Measurements from ENCODE around the gene APLF.
"Not testable (repeated sequence)": the region's sequence is repeated elsewhere in the genome, so short reads cannot be mapped to it uniquely, and the experiment has no call there.

APLF gene

GRCh38 chr2:68438455-68439303 is 28.7 kb upstream of the APLF start:
- CTCF ChIA-PET = interaction anchor here (0.6 kb wide), 1 partner anchor 280 kb away, joined by 3 read pairs; no protein-coding TSS in a partner anchor
- no peak for DNase-seq (ENCODE audit: extremely low spot score)
- TF ChIP-seq HDGF (IDR thresholded peaks at IDR 0.05; ENCODE audit: borderline replicate concordance) (no peak), SP1 (IDR thresholded peaks at IDR 0.05) (no peak), FOXM1 (IDR thresholded peaks at IDR 0.05; ENCODE audit: borderline replicate concordance) (no peak), ZNF384 (IDR thresholded peaks at IDR 0.05) (no peak), CTBP1 (IDR thresholded peaks at IDR 0.05; ENCODE audit: borderline replicate concordance) (no peak), FOXA1 (IDR thresholded peaks at IDR 0.05) (no peak), TARDBP (IDR thresholded peaks at IDR 0.05) (no peak), LEF1 (IDR thresholded peaks at IDR 0.05; ENCODE audit: borderline replicate concordance) (no peak), ELF4 (IDR thresholded peaks at IDR 0.05) (no peak), SUZ12 (IDR thresholded peaks at IDR 0.05) (no peak), ARNT (IDR thresholded peaks at IDR 0.05) (no peak), NFRKB (IDR thresholded peaks at IDR 0.05) (no peak), PKNOX1 (IDR thresholded peaks at IDR 0.05) (no peak), BHLHE40 (IDR thresholded peaks at IDR 0.05; ENCODE audit: borderline replicate concordance) (no peak), FOXK2 (IDR thresholded peaks at IDR 0.05) (no peak), L3MBTL2 (conservative IDR thresholded peaks at IDR 0.05) (no peak)
- POLR2A ChIA-PET = no interaction called here

GRCh38 chr2:68441179-68441993 is 26.0 kb upstream of the APLF start:
- TF ChIP-seq ELF4 (IDR thresholded peaks at IDR 0.05) (no peak), FOXK2 (IDR thresholded peaks at IDR 0.05) (no peak), SP1 (IDR thresholded peaks at IDR 0.05) (no peak), ARNT (IDR thresholded peaks at IDR 0.05) (no peak), PKNOX1 (IDR thresholded peaks at IDR 0.05) (no peak), CTBP1 (IDR thresholded peaks at IDR 0.05; ENCODE audit: borderline replicate concordance) (no peak), FOXA1 (IDR thresholded peaks at IDR 0.05) (no peak)
- ChIA-PET POLR2A (interaction anchor here (0.6 kb wide), 1 partner anchor 122 kb away, joined by 3 read pairs; the partner anchor contains the start of gene CNRIP1), CTCF (interaction anchor here (0.7 to 1.5 kb wide), 8 partner anchors 13 to 319 kb away, joined by 3 to 5 read pairs (median 4); partner anchors contain the start of gene CNRIP1)
- DNase-seq (ENCODE audit: extremely low spot score) = peak; percentile 61

GRCh38 chr2:68441994-68442322 is 25.4 kb upstream of the APLF start:
- POLR2A ChIA-PET = interaction anchor here (0.6 kb wide), 1 partner anchor 122 kb away, joined by 3 read pairs; the partner anchor contains the start of gene CNRIP1
- no peak for TF ChIP-seq L3MBTL2 (conservative IDR thresholded peaks at IDR 0.05)
- TF ChIP-seq TARDBP (IDR thresholded peaks at IDR 0.05) = no peak
- no peak for TF ChIP-seq NFRKB (IDR thresholded peaks at IDR 0.05)
- CTCF ChIA-PET = interaction anchor here (0.7 to 1.2 kb wide), 4 partner anchors 12 to 122 kb away, joined by 3 to 5 read pairs (median 4); partner anchors contain the start of gene CNRIP1
- no peak for DNase-seq (ENCODE audit: extremely low spot score)

- POLR2A ChIA-PET; CTCF ChIA-PET; DNase-seq (ENCODE audit: extremely low spot score): not testable (repeated sequence)
These were observed 21.0 kb upstream of the APLF start for GRCh38 chr2:68446425-68446824.

- no peak for DNase-seq (ENCODE audit: extremely low spot score)
- ChIA-PET CTCF (no interaction called here), POLR2A (no interaction called here)
- TF ChIP-seq ARNT (IDR thresholded peaks at IDR 0.05) = no peak
- no peak for TF ChIP-seq L3MBTL2 (conservative IDR thresholded peaks at IDR 0.05)
- no peak for TF ChIP-seq FOXM1 (IDR thresholded peaks at IDR 0.05; ENCODE audit: borderline replicate concordance)
- TF ChIP-seq FOXA1 (IDR thresholded peaks at IDR 0.05) = no peak
- TF ChIP-seq BHLHE40 (IDR thresholded peaks at IDR 0.05; ENCODE audit: borderline replicate concordance) = no peak
- TF ChIP-seq PKNOX1 (IDR thresholded peaks at IDR 0.05) = no peak
- TF ChIP-seq NFRKB (IDR thresholded peaks at IDR 0.05) = no peak
- TF ChIP-seq TARDBP (IDR thresholded peaks at IDR 0.05) = no peak
- no peak for TF ChIP-seq ZNF384 (IDR thresholded peaks at IDR 0.05)
- no peak for TF ChIP-seq FOXK2 (IDR thresholded peaks at IDR 0.05)
- no peak for TF ChIP-seq SP1 (IDR thresholded peaks at IDR 0.05)
- TF ChIP-seq HDGF (IDR thresholded peaks at IDR 0.05; ENCODE audit: borderline replicate concordance) = no peak
These were observed 20.3 kb upstream of the APLF start for GRCh38 chr2:68447118-68447517.
